Heart right ventricle (tissue), 16 donors: ENCODE results near the gene ADRA1B. TPM values are rescaled to one million over a fixed set of nuclear protein-coding genes. Genes with fewer than 3 reads are reported as not detected.

Source experiments
- ATAC-seq, 8 donors: fragments of 200-7000 bp; cut with Tn5 transposase; one replicate each; pipeline ENCODE4 v1.9.1; 2020; ENCODE audit warnings: mild to moderate bottlenecking in 8 of 8, moderate library complexity in 8 of 8, moderate number of reproducible peaks in 1 of 8
- DNase-seq, 2 donors: peaks; one replicate each; pipeline ENCODE4 v3.0.0-alpha.2; 2020
- H3K27ac ChIP-seq, 10 donors: fragments of 200-600 bp; sonication (generic) in 2 of 10; one replicate each; pipeline versions ENCODE4 v1.5.0 to v1.8.0; 2020 to 2022; ENCODE audit warnings: mild to moderate bottlenecking in 3 of 10
- H3K27me3 ChIP-seq, 7 donors: fragments of 200-600 bp; one replicate each; pipeline ENCODE4 v1.8.0; 2021 to 2022; ENCODE audit warnings: mild to moderate bottlenecking in 2 of 7
- H3K36me3 ChIP-seq, 9 donors: fragments of 200-600 bp; sonication (generic) in 1 of 9; one replicate each; pipeline versions ENCODE4 v1.5.0 to v1.8.0; 2020 to 2022; ENCODE audit warnings: mild to moderate bottlenecking in 2 of 9
- H3K4me1 ChIP-seq, 9 donors: fragments of 200-600 bp; sonication (generic) in 1 of 9; one replicate each; pipeline versions ENCODE4 v1.5.0 to v1.8.0; 2020 to 2022; ENCODE audit warnings: mild to moderate bottlenecking in 4 of 9
- H3K4me3 ChIP-seq, 10 donors: fragments of 200-600 bp; sonication (generic) in 2 of 10; one replicate each; pipeline versions ENCODE4 v1.5.0 to v1.8.0; 2020 to 2022; ENCODE audit warnings: mild to moderate bottlenecking in 7 of 10, moderate library complexity in 2 of 10
- H3K9me3 ChIP-seq, 11 donors: fragments of 200-600 bp in 10 of 11; sonication (generic) in 2 of 11; one replicate each; pipeline versions ENCODE4 v1.5.0 to v1.8.0; 2013 to 2022; ENCODE audit warnings: mild to moderate bottlenecking in 2 of 11, control low read depth in 1 of 11, moderate library complexity in 1 of 11
- CTCF ChIP-seq, 9 donors: fragments of 200-600 bp; sonication (generic) in 2 of 9; IDR thresholded peaks; one replicate each; pipeline versions ENCODE4 v1.5.0 to v1.8.0; 2021 to 2022; ENCODE audit warnings: antibody characterized with exemption in 9 of 9, mild to moderate bottlenecking in 5 of 9, moderate library complexity in 1 of 9
- WGBS, 2 donors: extraction: QIAGEN DNeasy Blood & Tissue Kit; methylation state at CpG; one replicate each; pipeline ENCODE4 v1.1.7; 2013; ENCODE audit warnings: inconsistent platforms in 1 of 2; 5-methylcytosine and 5-hydroxymethylcytosine counted together
- intact Hi-C, 10 donors: fragments of 100-400 bp; cut with DNase I; formaldehyde crosslinking; loops; one replicate each; pipeline versions ENCODE4 v1.11.1 to v1.14.2; 2022
- polyA plus RNA-seq, 2 donors: library from polyadenylated mRNA; stranded (reverse); fragments of 200-250 nt; gene quantifications; one replicate each; pipeline ENCODE4 v1.2.3, GENCODE V29; 2013
- total RNA-seq, 10 donors: library from RNA; stranded (reverse); fragmentation: NEBNext Ultra II Directional in 3 of 10; extraction: Animal tissue kit (Norgen Biotek cat#: 25700) in 3 of 10; gene quantifications; one replicate each; pipeline versions ENCODE4 v1.2.1 to v1.2.4, GENCODE V29; 2021 to 2023
- donor health status: Arrhythmogenic right ventricular cardiomyopathy.
- donor health status: ischemic (EF 13 %, LVEDD 7.1; RV severe dilation, severe dysfunction).
- donor health status: healthy with polysubstance abuse.
- donor health status: DM: no; HTN: yes; CAD: no.
- donor health status: DM: no; HTN: no; CAD: no.
- donor health status: ischemic (EF 25% LVEDD 6.9; RV normal size, moderate dysfunction).
- donor health status: ischemic (EF 25% LVEDD 5.7; RV mildly dilated, moderate dysfunction).
- donor health status: healthy.
- donor health status: DM: yes; HTN: yes; CAD: no.
- donor health status: Ischemic cardiomyopathy.
- donor health status: ischemic (EF 35%, LVEDD 5.7; RV mildly dilated, moderate dysfunction).
- donor health status: nonischemic (EF 11% LVEDD 7.7; RV severe dilation, severe dysfunction).
- donor health status: DM: yes; HTN: yes; CAD: no.
- donor health status: PGD.
- donor health status: ischemic (EF 29% LVEDD 5.4; RV normal size, mild dysfunction).
- donor health status: nonischemic (EF 23%, LVEDD 6.1; RV moderate dilation, normal function).

Gene ADRA1B
- total and polyA plus RNA-seq, 12 donors: 0.44 to 4.1 (median 1.8) TPM

GRCh38 chr5:159969966-159970365 is 53.7 kb downstream of the ADRA1B start:
- TF ChIP-seq CTCF (IDR thresholded peaks at IDR 0.05): no peak
- no peak for ATAC-seq
- no peak overlapping the region for H3K27ac ChIP-seq
- H3K27me3 ChIP-seq: peaks cover 0 to 85% (median 37%) of the 10 kb centered on the region in 7 donors
- no peaks in the 10 kb centered on the region for H3K36me3 ChIP-seq
- no peak overlapping the region for H3K4me3 ChIP-seq
- peaks cover 0 to 7% (median 3%) of the 10 kb centered on the region in 9 donors for H3K4me1 ChIP-seq
- DNase-seq: no peak
- no peaks in the 10 kb centered on the region for H3K9me3 ChIP-seq
- intact Hi-C loops: loop anchor here in 2 of 10 donors (5.0 to 10.0 kb wide), 3 partner anchors 455 to 685 kb away; no protein-coding TSS in a partner anchor

- Histone ChIP-seq H3K27me3 (peaks cover 0 to 84% (median 37%) of the 10 kb centered on the region in 7 donors), H3K27ac (no peak overlapping the region), H3K4me1 (peaks cover 0 to 13% (median 9%) of the 10 kb centered on the region in 9 donors), H3K9me3 (no peaks in the 10 kb centered on the region), H3K36me3 (no peaks in the 10 kb centered on the region), H3K4me3 (no peak overlapping the region)
- TF ChIP-seq CTCF (IDR thresholded peaks at IDR 0.05): no peak
- intact Hi-C loops: loop anchor here in 1 of 10 donors (10.0 kb wide), 1 partner anchor 456 kb away; no protein-coding TSS in a partner anchor
- no peak for ATAC-seq
- DNase-seq: no peak
- 76 to 88% methylated on average over 4 of the region's 4 CpGs for WGBS, 2 donors
These were observed 54.8 kb downstream of the ADRA1B start for GRCh38 chr5:159971038-159971437.

- peaks cover 0 to 13% (median 9%) of the 10 kb centered on the region in 9 donors for H3K4me1 ChIP-seq
- no peak overlapping the region for H3K27ac ChIP-seq
- H3K9me3 ChIP-seq: no peaks in the 10 kb centered on the region
- intact Hi-C loops: loop anchor here in 1 of 10 donors (10.0 kb wide), 1 partner anchor 457 kb away; no protein-coding TSS in a partner anchor
- no peaks in the 10 kb centered on the region for H3K36me3 ChIP-seq
- no peak for TF ChIP-seq CTCF (IDR thresholded peaks at IDR 0.05)
- DNase-seq: no peak
- peaks cover 0 to 80% (median 37%) of the 10 kb centered on the region in 7 donors for H3K27me3 ChIP-seq
- WGBS, 2 donors: 41 to 42% methylated on average over 11 of the region's 11 CpGs
- peak overlapping the region in 1 of 10 donors; percentile 22 for H3K4me3 ChIP-seq
- ATAC-seq: no peak
These were observed 55.2 kb downstream of the ADRA1B start for GRCh38 chr5:159971514-159971913.

GRCh38 chr5:159971931-159972461 is 55.7 kb downstream of the ADRA1B start:
- TF ChIP-seq CTCF (IDR thresholded peaks at IDR 0.05): no peak
- peak in 1 of 2 donors; percentile 34 for DNase-seq
- H3K27ac ChIP-seq: no peak overlapping the region
- H3K9me3 ChIP-seq: no peaks in the 10 kb centered on the region
- H3K4me3 ChIP-seq: peak overlapping the region in 9 of 10 donors; percentile 22 to 39 (median 33)
- peaks cover 0 to 13% (median 9%) of the 10 kb centered on the region in 9 donors for H3K4me1 ChIP-seq
- ATAC-seq: peak in 4 of 8 donors; percentile 22 to 73 (median 34)
- 1% methylated on average over 75 to 76 of the region's 76 CpGs for WGBS, 2 donors
- intact Hi-C loops: loop anchor here in 1 of 10 donors (10.0 kb wide), 1 partner anchor 457 kb away; no protein-coding TSS in a partner anchor
- H3K27me3 ChIP-seq: peaks cover 0 to 75% (median 37%) of the 10 kb centered on the region in 7 donors
- H3K36me3 ChIP-seq: no peaks in the 10 kb centered on the region
